HG02938 (cell line): ENCODE measurements around the gene FHAD1.
"Not testable (repeated sequence)": the region's sequence is repeated elsewhere in the genome, so short reads cannot be mapped to it uniquely, and the experiment has no call there.

Experiments
- ATAC-seq: cut with Tn5 transposase; IDR thresholded peaks from one replicate; pipeline ENCODE4 v1.9.1; 2021; ENCODE audit warnings: mild to moderate bottlenecking, moderate library complexity; ENCODE audit not compliant: unreplicated experiment

Gene FHAD1

DNA sequence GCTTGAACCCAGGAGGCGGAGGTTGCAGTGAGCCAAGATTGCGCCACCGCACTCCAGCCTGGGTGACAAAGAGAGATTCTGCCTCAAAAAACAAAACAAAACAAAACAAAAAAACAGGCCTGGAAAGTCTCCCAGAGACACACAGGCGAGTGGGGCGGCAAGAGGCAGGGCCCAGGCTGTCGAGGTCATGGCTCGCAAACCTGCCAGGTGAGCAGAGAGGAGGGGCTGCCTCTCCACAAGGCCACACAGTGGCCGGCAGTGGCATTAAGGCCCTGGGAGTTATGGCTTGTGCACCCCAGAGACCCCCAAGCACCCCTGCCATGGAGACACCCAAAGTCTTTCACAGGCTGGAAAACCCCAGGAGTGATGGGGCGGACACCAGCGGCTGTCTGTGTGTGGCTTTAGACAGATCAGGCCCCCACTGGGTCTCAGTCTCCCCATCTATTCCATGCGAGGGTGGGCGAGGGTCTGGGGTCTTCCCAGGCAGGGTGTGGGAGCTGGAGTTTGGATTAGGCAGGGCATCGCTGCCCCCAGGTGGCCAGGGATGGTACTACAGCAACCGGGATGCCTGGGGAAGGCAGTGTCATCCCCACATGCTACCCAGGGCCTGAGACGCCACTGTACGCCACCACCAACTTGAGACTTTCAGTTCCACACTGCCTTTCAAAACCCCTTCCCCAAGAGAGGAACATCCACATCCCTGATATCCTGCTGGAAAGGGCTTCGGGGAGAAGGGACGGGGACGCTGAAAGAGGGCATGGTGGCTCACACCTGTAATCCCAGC, 184.0 kb downstream of the FHAD1 start:
- ATAC-seq = no peak

GRCh38 chr1:15431571-15431948, 184.5 kb downstream of the FHAD1 start:
- no peak for ATAC-seq

GRCh38 chr1:15432324-15432723, 185.3 kb downstream of the FHAD1 start:
- no peak for ATAC-seq

- no peak for ATAC-seq
Measured at GRCh38 chr1:15433471-15433870, 186.4 kb downstream of the FHAD1 start.

DNA sequence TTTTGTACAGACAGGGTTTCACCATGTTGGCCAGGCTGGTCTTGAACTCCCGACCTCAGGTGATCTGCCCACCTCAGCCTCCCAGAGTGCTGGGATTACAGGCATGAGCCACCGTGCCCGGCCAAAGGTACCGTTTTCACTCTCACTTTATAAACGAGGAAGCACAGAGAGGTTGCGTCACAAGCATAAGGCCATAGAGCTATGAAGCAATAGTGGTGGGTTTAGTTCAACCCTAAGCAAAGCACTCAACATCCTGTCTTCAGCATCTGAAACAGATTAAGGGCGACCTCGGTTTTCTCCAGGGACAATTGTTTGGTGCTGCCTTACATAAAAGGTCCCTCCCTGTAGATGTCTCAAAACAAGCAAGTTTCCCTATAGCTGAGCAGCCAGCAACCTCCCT, 187.7 kb downstream of the FHAD1 start:
- not testable (repeated sequence) for ATAC-seq

DNA sequence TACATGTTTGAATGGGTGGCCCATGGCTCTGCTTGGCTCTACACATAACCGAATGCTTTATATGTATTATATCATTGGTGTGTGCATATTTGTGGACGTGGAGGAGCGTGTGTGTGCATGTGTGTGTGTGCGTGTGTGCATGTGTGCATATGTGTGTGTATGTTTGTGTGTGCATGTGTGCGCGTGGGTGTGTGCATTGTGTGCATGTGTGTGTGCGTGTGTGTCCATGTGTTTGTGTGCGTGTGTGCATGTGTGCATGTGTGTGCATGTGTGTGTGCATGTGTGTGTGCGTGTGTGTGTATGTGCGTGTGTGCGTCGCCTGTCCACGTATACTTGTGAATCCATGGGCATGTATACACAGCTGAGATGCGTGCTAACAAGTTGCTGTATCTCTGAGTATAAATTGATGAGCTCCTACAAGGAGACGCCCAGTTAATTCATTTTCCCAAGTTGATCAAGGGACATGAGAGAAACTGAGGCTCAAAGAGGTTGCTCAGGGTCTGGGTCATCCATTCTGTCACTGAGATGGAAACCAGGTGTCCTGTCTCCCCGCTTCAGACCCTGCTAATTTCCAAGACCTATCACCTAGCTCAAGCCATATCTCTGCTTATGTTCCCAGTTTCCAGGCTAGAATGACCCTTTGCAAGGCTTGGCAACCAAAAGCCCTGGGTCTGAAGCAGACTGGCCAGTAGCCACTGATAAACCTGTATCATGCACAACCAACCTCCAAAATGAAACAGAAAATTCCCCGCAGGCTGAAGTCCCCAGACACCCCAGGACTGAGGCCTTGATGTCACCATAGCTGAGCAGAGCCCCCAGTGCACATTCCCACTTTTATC, 188.4 kb downstream of the FHAD1 start:
- no peak for ATAC-seq

GRCh38 chr1:15436881-15437442, 189.9 kb downstream of the FHAD1 start:
- ATAC-seq = no peak

GRCh38 chr1:15439325-15439724, 192.3 kb downstream of the FHAD1 start:
- no peak for ATAC-seq

GRCh38 chr1:15440357-15440756, 193.3 kb downstream of the FHAD1 start:
- no peak for ATAC-seq

DNA sequence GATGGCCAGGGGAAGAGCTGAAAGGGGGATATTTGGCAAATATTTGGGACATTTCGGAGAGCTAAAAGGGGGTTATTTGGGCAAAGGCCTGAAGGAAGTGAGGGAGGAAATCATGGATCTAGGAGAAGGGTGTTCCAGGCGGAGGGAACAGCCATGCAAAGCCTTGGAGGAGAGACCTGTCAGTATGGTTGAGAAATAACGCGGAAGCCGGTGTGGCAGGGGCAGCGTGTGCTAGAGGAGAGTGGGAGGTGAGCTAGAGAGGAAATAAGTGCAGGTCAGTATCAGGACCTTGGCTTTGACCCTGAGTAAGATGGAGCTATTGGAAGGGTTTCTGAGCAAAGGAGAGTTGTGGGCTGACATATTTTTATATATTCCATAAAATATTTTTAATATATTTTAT, 194.2 kb downstream of the FHAD1 start:
- ATAC-seq = no peak

GRCh38 chr1:15442119-15442518, 195.1 kb downstream of the FHAD1 start:
- no peak for ATAC-seq

DNA sequence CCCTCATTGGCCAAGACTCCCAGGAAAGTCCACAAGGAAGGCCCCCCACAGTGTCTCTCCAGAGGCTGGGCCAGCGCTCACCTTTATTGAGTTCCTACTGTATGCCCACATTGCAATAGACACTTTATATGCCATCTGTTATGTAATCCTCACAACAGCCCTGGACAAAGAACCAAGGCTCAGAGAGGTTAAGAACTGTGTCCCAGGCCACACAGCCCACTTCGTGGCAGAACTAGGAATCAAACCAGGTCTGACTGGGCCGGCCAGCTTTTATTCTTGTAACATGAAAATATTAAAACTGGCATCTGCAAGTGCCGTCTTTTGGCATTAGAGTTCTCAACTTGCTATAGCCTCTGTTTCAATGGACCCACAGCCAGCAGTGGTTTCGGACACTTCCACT, 195.7 kb downstream of the FHAD1 start:
- no peak for ATAC-seq

DNA sequence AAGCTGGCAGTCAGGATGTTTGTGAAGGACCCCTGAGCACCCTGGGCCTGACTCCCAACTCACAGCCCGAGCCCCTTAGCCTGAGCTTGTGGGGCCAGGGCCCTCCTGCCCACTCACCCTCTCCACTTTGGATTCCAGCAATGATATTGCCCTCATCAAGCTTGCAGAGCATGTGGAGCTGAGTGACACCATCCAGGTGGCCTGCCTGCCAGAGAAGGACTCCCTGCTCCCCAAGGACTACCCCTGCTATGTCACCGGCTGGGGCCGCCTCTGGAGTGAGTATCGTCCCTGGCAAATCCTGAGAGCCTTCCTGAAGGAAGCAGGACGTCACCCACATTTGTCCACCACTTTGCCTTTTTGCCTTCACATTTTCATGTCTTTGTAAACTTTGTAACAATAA, 196.3 kb downstream of the FHAD1 start:
- no peak for ATAC-seq

- no peak for ATAC-seq
Measured at GRCh38 chr1:15444468-15445389, 197.7 kb downstream of the FHAD1 start.

DNA sequence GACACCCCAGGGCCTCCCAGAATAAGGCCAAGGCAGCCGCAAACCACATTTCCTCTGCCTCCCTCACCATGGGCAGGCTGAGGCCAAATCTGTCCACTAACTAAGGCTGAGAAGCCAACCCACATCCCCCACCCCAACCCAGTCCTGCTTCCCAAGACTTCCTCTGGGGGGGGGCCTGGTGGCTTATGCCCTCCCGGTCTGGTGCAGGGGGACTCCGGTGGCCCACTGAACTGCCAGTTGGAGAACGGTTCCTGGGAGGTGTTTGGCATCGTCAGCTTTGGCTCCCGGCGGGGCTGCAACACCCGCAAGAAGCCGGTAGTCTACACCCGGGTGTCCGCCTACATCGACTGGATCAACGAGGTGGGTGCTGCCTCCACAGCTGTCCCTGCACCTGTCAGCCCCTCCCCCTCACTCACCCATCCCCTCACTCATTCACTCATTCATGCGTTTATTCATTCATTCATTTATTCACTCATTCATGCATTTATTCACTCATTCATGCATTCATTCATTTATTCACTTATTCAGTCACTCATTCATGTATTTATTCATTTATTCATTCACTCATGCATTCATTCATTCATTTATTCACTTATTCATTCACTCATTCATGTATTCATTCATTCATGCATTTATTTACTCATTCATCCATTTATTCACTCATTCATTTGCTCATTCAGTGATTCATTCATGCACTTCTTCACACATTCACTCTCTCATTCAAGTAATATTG, 198.5 kb downstream of the FHAD1 start:
- ATAC-seq = no peak

GRCh38 chr1:15446212-15446611, 199.2 kb downstream of the FHAD1 start:
- ATAC-seq = no peak
